ENCODE measurements around the gene TMEM212.
A peak's percentile ranks its signal among the peaks of the same experiment; 100 is the strongest.

The TMEM212 gene

DNA sequence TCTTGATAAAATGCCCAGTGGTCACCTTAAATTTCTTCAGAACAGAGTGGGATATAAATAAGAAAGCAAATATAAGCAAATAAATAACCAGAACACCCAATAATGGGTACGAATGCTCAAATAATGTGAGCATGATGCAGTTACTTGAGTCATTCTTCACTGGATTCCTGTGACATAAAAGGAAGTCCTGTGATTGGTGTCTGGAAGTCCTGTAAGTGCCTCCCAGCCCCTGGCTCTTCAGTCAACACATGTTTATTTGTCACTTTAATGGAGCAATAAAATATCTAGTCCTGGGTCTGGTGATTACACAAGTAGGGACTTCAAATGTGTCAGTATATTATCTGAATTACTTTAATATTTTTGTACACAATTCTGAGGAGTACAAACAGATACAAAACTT lies 30.4 kb downstream of the TMEM212 start:
- CTCF ChIA-PET, result no interaction called here
- DNase-seq (ENCODE audit: low spot score), result no peak
- no peak overlapping the region for H3K27ac ChIP-seq
- no peak for TF ChIP-seq CTCF (conservative IDR thresholded peaks at IDR 0.05; ENCODE audit: low read depth)
- POLR2A ChIA-PET (ENCODE audit: low non-redundant PET), result no interaction called here

DNA sequence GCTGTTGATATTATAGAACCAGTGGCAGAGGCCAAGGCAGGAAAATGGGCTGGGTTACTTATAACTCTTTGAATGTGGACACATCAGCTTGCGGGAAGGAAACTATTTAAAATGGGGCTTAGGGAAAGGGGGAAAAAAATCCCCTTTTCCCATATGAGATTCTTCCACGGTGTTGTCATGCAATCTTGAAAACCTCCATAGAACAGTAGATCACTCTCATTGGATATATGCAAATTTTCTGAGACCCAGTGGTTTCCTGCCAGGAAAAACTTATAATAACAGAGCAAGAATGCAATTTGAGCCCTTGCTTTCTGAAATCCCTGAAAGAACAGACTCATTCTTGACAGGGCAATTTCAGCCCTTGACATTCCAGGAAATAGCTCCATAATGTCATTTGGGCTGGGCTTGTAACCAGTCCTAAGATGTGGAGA lies 31.1 kb downstream of the TMEM212 start:
- CTCF ChIA-PET, result no interaction called here
- no peak overlapping the region for H3K27ac ChIP-seq
- peak; percentile 18 for DNase-seq (ENCODE audit: low spot score)
- TF ChIP-seq CTCF (conservative IDR thresholded peaks at IDR 0.05; ENCODE audit: low read depth), result no peak
- POLR2A ChIA-PET (ENCODE audit: low non-redundant PET), result no interaction called here

DNA sequence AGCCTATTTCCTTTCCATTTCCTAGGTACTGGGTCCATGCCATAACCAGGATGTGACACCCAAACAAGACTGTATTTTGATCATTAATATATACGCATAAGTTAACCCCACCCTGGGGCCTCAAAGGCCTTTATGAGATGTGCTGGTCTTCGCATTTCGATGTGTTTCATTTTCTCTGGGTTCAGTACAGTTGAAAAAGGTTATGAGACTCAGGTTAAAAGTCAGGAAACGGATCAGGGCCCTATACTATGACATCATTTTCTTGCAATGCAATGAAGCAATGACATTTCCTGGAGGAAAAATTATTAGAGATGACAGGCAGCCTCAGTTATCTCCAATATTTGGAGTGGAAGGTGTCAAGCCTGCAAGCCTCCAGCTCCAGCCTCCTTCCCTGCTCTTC lies 31.7 kb downstream of the TMEM212 start:
- ChIA-PET CTCF (no interaction called here), POLR2A (ENCODE audit: low non-redundant PET) (no interaction called here)
- TF ChIP-seq CTCF (conservative IDR thresholded peaks at IDR 0.05; ENCODE audit: low read depth), result no peak
- no peak for DNase-seq (ENCODE audit: low spot score)
- H3K27ac ChIP-seq, result peak overlapping the region; percentile 45; the same call in 1 of the 2 replicates

DNA sequence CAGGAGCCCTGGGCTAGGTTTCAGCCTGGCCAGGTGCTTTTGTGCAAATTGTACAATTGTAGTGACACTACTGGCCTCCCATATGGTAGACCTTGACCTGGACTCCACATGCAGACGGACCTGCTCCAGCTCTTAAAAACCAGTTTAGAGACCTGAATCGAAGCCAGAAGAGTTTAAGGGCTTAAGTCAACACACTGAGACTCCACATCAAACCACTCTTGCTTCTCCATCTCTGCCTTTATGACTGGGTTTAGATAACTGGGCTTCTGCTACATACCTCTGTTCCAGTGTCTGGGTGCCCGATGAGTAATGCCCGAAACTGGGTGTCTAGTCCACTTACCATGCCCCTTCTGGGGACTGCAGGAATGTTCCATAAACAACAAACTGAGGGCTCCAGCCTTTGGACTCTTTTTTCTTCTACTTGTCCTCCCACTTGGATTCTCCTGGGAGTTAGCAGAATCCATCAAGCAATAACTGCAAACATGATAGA lies 32.8 kb downstream of the TMEM212 start:
- DNase-seq (ENCODE audit: low spot score), result no peak
- ChIA-PET POLR2A (ENCODE audit: low non-redundant PET) (no interaction called here), CTCF (interaction anchor here (0.7 kb wide), 1 partner anchor 422 kb away, joined by 5 read pairs; no protein-coding TSS in a partner anchor)
- no peak for TF ChIP-seq CTCF (conservative IDR thresholded peaks at IDR 0.05; ENCODE audit: low read depth)
- peak overlapping the region; percentile 67 for H3K27ac ChIP-seq

DNA sequence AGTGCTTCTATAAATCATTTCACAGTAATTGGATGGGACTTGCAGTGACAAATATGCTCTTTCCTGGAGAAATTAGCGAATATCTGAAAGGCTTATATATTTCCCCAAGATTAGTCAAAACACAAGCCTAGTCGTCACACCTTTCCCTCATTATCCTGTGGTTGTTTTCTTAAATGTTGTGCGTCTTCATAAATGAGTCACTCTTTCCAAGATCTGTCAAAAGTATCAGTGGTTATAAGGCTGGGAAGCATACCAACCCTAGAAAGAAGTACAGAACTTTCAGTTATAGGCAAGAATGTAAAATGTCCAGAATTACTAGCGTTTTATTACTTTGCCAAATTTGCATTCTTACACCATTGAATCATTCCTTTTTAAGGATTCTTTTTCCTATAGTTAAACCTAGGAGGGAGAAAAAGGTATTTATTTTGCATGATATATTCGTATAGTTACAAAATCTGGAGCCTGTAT lies 33.6 kb downstream of the TMEM212 start:
- no peak overlapping the region for H3K27ac ChIP-seq
- ChIA-PET POLR2A (ENCODE audit: low non-redundant PET) (no interaction called here), CTCF (interaction anchor here (0.6 to 0.7 kb wide), 2 partner anchors 423 to 466 kb away, joined by 4 to 5 read pairs; no protein-coding TSS in a partner anchor)
- DNase-seq (ENCODE audit: low spot score), result peak; percentile 66
- TF ChIP-seq CTCF (conservative IDR thresholded peaks at IDR 0.05; ENCODE audit: low read depth), result no peak

DNA sequence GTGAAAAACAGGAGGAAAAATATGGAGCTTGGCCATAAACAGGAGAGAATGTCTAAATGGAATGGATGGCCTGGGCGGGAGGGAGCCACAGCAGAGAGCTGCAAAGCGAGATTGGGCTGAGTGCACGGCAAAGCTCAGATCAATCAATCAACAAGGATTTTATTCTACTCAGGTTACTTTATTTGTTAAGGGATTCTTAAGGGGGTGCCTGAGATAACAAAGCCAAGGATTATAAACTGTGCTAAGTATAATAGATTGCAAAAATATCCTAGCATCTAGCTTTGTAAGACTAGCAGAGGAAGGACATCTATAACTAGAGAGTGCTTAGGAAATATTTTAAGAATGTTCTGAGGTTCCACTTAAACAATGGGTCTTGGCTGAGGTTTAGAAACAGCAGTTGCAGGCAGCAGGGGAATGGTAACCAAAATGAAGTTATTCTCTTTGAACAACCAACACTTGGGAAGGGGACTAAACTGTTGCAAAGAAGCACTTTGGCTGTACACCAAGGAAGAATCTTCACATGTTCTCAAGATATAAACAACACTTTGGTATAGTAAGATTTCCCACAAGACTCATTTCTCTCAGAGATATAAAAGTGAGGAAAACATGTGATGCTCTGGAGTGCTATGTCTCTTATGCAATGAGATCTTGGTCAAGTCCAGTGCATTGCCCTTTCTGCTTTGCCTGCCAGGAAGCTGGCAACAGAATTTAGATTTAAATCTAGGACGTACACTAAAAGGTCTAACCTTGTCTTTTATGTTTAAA lies 35.5 kb downstream of the TMEM212 start:
- H3K27ac ChIP-seq, result no peak overlapping the region
- CTCF ChIA-PET, result interaction anchor here (0.5 to 0.7 kb wide), 2 partner anchors 34 to 66 kb away, joined by 3 read pairs; no protein-coding TSS in a partner anchor
- POLR2A ChIA-PET (ENCODE audit: low non-redundant PET), result no interaction called here

More for the DNA sequence above, 35.5 kb downstream of the TMEM212 start:
- DNase-seq (ENCODE audit: low spot score), result no peak
- TF ChIP-seq CTCF (conservative IDR thresholded peaks at IDR 0.05; ENCODE audit: low read depth), result no peak

Measured in RWPE1 (cell line).